ENCODE measurements around the gene GPR85.

The GPR85 gene

DNA sequence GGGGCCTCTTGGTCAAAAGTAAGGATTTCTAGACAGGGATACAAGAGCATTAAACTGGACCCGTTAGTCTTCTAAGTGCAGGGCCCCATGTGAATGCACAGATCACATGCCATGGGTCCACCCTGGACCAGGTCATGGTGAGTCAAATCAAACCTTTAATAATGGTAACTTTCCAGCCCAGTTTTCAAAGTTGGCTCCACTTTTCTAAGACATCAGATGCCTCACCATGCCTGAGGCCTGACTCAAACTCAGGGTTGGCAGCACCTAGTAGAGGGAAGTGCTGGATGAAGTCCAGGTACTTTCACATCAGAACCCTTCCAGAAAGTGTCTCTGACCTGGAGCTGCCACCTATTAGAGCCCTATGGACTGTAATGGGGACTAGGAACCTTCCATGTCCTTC is 41.4 kb upstream of the GPR85 start:
- H4K20me1 ChIP-seq (ENCODE audit: insufficient read depth, low read length), result no peaks in the 10 kb centered on the region
- H2AFZ ChIP-seq (ENCODE audit: low read depth, low read length), result no peak overlapping the region
- H3K27me3 ChIP-seq (ENCODE audit: insufficient read depth, low read length, poor library complexity), result peaks cover 3% of the 10 kb centered on the region
- no peak for DNase-seq
- no peak overlapping the region for H3K9ac ChIP-seq (ENCODE audit: low read depth, low read length)
- no peak overlapping the region for H3K4me2 ChIP-seq (ENCODE audit: insufficient read depth, low read length)
- H3K36me3 ChIP-seq (ENCODE audit: insufficient read depth, low read length), result no peaks in the 10 kb centered on the region
- H3K79me2 ChIP-seq (ENCODE audit: insufficient read depth, low read length), result no peaks in the 10 kb centered on the region
- no peaks in the 10 kb centered on the region for H3K9me3 ChIP-seq (ENCODE audit: insufficient read depth, low read length, severe bottlenecking)
- H3K27ac ChIP-seq (ENCODE audit: low read length), result no peak overlapping the region
- no peaks in the 10 kb centered on the region for H3K4me1 ChIP-seq (ENCODE audit: insufficient read depth, low read length)
- TF ChIP-seq EZH2 (IDR thresholded peaks at IDR 0.05; ENCODE audit: borderline replicate concordance, low read depth, low read length, severe bottlenecking), result no peak
- TF ChIP-seq, protein P1, sequence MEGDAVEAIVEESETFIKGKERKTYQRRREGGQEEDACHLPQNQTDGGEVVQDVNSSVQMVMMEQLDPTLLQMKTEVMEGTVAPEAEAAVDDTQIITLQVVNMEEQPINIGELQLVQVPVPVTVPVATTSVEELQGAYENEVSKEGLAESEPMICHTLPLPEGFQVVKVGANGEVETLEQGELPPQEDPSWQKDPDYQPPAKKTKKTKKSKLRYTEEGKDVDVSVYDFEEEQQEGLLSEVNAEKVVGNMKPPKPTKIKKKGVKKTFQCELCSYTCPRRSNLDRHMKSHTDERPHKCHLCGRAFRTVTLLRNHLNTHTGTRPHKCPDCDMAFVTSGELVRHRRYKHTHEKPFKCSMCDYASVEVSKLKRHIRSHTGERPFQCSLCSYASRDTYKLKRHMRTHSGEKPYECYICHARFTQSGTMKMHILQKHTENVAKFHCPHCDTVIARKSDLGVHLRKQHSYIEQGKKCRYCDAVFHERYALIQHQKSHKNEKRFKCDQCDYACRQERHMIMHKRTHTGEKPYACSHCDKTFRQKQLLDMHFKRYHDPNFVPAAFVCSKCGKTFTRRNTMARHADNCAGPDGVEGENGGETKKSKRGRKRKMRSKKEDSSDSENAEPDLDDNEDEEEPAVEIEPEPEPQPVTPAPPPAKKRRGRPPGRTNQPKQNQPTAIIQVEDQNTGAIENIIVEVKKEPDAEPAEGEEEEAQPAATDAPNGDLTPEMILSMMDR (IDR thresholded peaks at IDR 0.05; ENCODE audit: borderline replicate concordance, extremely low read depth, low read length, poor library complexity, severe bottlenecking), result no peak
- H3K4me3 ChIP-seq (ENCODE audit: low read depth in 1 of 2, low read length in 2 of 2), result no peak overlapping the region
- ATAC-seq (ENCODE audit: insufficient read depth, low read depth), result no peak

GRCh38 chr7:113125728-113126127 is 39.1 kb upstream of the GPR85 start:
- H3K79me2 ChIP-seq (ENCODE audit: insufficient read depth, low read length), result no peaks in the 10 kb centered on the region
- no peak overlapping the region for H2AFZ ChIP-seq (ENCODE audit: low read depth, low read length)
- H3K9ac ChIP-seq (ENCODE audit: low read depth, low read length), result no peak overlapping the region
- H3K4me2 ChIP-seq (ENCODE audit: insufficient read depth, low read length), result no peak overlapping the region
- H3K4me1 ChIP-seq (ENCODE audit: insufficient read depth, low read length), result no peaks in the 10 kb centered on the region
- TF ChIP-seq, protein P1 (IDR thresholded peaks at IDR 0.05; ENCODE audit: borderline replicate concordance, extremely low read depth, low read length, poor library complexity, severe bottlenecking), result no peak
- no peak for TF ChIP-seq EZH2 (IDR thresholded peaks at IDR 0.05; ENCODE audit: borderline replicate concordance, low read depth, low read length, severe bottlenecking)
- ATAC-seq (ENCODE audit: insufficient read depth, low read depth) (no peak), DNase-seq (no peak)
- H3K27ac ChIP-seq (ENCODE audit: low read length), result no peak overlapping the region
- no peaks in the 10 kb centered on the region for H3K36me3 ChIP-seq (ENCODE audit: insufficient read depth, low read length)
- no peaks in the 10 kb centered on the region for H3K27me3 ChIP-seq (ENCODE audit: insufficient read depth, low read length, poor library complexity)
- no peaks in the 10 kb centered on the region for H3K9me3 ChIP-seq (ENCODE audit: insufficient read depth, low read length, severe bottlenecking)
- H3K4me3 ChIP-seq (ENCODE audit: low read depth in 1 of 2, low read length in 2 of 2), result no peak overlapping the region
- H4K20me1 ChIP-seq (ENCODE audit: insufficient read depth, low read length), result no peaks in the 10 kb centered on the region

DNA sequence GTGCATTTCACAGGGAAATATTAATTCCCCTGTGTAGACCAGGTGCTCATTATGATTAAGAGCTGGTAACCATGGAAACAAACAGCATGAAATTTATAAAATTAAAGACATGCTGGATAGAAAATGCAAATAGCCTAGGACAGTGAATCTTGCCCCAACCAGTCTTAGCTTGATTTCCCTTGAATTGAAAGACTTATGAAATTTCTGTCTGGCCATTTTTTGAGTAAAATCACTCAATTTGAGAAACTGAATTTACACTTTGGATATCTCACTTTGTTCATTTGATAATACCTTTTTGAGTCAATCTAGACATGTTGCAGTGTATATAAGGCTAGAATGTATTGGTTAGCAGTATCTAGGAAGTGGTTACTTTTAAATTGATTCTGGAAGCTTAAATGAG is 36.1 kb upstream of the GPR85 start:
- Histone ChIP-seq H3K79me2 (ENCODE audit: insufficient read depth, low read length) (peaks cover 2% of the 10 kb centered on the region; the same call in 1 of the 2 replicates), H3K27ac (ENCODE audit: low read length) (no peak overlapping the region), H4K20me1 (ENCODE audit: insufficient read depth, low read length) (no peaks in the 10 kb centered on the region), H3K4me2 (ENCODE audit: insufficient read depth, low read length) (no peak overlapping the region), H3K9ac (ENCODE audit: low read depth, low read length) (no peak overlapping the region), H2AFZ (ENCODE audit: low read depth, low read length) (no peak overlapping the region), H3K9me3 (ENCODE audit: insufficient read depth, low read length, severe bottlenecking) (no peaks in the 10 kb centered on the region), H3K4me3 (ENCODE audit: low read depth in 1 of 2, low read length in 2 of 2) (no peak overlapping the region), H3K36me3 (ENCODE audit: insufficient read depth, low read length) (no peaks in the 10 kb centered on the region), H3K4me1 (ENCODE audit: insufficient read depth, low read length) (peaks cover 9% of the 10 kb centered on the region), H3K27me3 (ENCODE audit: insufficient read depth, low read length, poor library complexity) (no peaks in the 10 kb centered on the region)
- DNase-seq (no peak), ATAC-seq (ENCODE audit: insufficient read depth, low read depth) (no peak)
- TF ChIP-seq EZH2 (IDR thresholded peaks at IDR 0.05; ENCODE audit: borderline replicate concordance, low read depth, low read length, severe bottlenecking), result no peak
- TF ChIP-seq, protein P1 (IDR thresholded peaks at IDR 0.05; ENCODE audit: borderline replicate concordance, extremely low read depth, low read length, poor library complexity, severe bottlenecking), result no peak

DNA sequence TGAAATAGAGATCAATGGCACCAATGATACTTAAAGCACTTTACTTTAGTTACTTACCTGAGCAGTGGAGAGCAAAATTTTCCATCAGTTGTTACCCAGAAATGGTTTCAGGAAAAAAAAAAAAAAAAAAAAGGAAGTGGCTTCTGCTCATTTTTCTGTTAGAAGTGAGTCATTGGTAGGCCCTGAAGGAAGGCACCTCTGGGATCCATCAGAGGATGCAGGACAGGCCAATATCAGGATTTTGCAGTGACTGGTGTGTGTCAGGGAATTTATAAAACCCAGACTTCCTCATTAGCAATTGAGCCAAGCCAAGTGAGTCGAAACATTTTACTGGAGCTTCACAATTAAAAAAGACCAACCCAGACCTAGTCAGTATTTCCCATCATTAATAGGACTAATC is 34.0 kb upstream of the GPR85 start:
- Histone ChIP-seq H3K4me1 (ENCODE audit: insufficient read depth, low read length) (peaks cover 16% of the 10 kb centered on the region), H3K36me3 (ENCODE audit: insufficient read depth, low read length) (no peaks in the 10 kb centered on the region), H3K9ac (ENCODE audit: low read depth, low read length) (no peak overlapping the region), H3K79me2 (ENCODE audit: insufficient read depth, low read length) (peaks cover 4% of the 10 kb centered on the region; the same call in 1 of the 2 replicates), H3K4me3 (ENCODE audit: low read depth in 1 of 2, low read length in 2 of 2) (no peak overlapping the region), H3K27me3 (ENCODE audit: insufficient read depth, low read length, poor library complexity) (no peaks in the 10 kb centered on the region), H2AFZ (ENCODE audit: low read depth, low read length) (peak overlapping the region; percentile 7; the same call in 1 of the 2 replicates), H3K4me2 (ENCODE audit: insufficient read depth, low read length) (no peak overlapping the region), H3K9me3 (ENCODE audit: insufficient read depth, low read length, severe bottlenecking) (no peaks in the 10 kb centered on the region), H3K27ac (ENCODE audit: low read length) (no peak overlapping the region), H4K20me1 (ENCODE audit: insufficient read depth, low read length) (no peaks in the 10 kb centered on the region)
- ATAC-seq (ENCODE audit: insufficient read depth, low read depth), result no peak
- TF ChIP-seq EZH2 (IDR thresholded peaks at IDR 0.05; ENCODE audit: borderline replicate concordance, low read depth, low read length, severe bottlenecking), result no peak
- TF ChIP-seq, protein P1 (IDR thresholded peaks at IDR 0.05; ENCODE audit: borderline replicate concordance, extremely low read depth, low read length, poor library complexity, severe bottlenecking), result no peak
- DNase-seq, result no peak
